ENCODE results near the gene ARID1A. TPM values are rescaled to one million over a fixed set of nuclear protein-coding genes. Genes with fewer than 3 reads are reported as not detected.

The ARID1A gene
- total RNA-seq, 1 donor from 2014 or later, result 70.0 TPM

- Mint-ChIP-seq H3K4me3 (ENCODE audit: unreplicated experiment) (no peak overlapping the region), H3K4me1 (ENCODE audit: unreplicated experiment) (peaks cover 19% of the 10 kb centered on the region), H3K36me3 (ENCODE audit: unreplicated experiment) (peaks cover 34% of the 10 kb centered on the region), H3K9me3 (ENCODE audit: unreplicated experiment) (no peaks in the 10 kb centered on the region), H3K27me3 (ENCODE audit: unreplicated experiment) (no peaks in the 10 kb centered on the region), H3K27ac (ENCODE audit: unreplicated experiment) (no peak overlapping the region)
- DNase-seq (ENCODE audit: extremely low spot score, unreplicated experiment), result no peak
- TF ChIP-seq, protein P1, sequence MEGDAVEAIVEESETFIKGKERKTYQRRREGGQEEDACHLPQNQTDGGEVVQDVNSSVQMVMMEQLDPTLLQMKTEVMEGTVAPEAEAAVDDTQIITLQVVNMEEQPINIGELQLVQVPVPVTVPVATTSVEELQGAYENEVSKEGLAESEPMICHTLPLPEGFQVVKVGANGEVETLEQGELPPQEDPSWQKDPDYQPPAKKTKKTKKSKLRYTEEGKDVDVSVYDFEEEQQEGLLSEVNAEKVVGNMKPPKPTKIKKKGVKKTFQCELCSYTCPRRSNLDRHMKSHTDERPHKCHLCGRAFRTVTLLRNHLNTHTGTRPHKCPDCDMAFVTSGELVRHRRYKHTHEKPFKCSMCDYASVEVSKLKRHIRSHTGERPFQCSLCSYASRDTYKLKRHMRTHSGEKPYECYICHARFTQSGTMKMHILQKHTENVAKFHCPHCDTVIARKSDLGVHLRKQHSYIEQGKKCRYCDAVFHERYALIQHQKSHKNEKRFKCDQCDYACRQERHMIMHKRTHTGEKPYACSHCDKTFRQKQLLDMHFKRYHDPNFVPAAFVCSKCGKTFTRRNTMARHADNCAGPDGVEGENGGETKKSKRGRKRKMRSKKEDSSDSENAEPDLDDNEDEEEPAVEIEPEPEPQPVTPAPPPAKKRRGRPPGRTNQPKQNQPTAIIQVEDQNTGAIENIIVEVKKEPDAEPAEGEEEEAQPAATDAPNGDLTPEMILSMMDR (IDR thresholded peaks at IDR 0.05), result no peak
Measured at GRCh38 chr1:26730695-26731094, 34.9 kb downstream of the ARID1A start.

DNA sequence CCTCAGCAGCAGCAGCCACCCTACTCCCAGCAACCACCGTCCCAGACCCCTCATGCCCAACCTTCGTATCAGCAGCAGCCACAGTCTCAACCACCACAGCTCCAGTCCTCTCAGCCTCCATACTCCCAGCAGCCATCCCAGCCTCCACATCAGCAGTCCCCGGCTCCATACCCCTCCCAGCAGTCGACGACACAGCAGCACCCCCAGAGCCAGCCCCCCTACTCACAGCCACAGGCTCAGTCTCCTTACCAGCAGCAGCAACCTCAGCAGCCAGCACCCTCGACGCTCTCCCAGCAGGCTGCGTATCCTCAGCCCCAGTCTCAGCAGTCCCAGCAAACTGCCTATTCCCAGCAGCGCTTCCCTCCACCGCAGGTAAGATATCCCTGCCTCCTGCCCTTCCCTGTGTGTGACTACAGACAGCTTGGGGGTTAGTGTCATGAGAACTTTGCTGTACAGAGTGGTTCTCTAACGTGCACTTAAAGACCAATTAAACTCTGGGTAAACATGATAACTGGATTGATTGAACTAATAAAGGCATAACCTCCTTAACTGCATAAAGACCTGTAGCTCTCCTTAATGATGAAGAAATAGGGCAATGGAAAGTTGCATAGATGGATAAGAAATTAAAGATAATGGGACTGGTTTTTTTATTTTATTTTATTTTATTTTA lies 35.6 kb downstream of the ARID1A start:
- no peaks in the 10 kb centered on the region for H3K9me3 Mint-ChIP-seq (ENCODE audit: unreplicated experiment)
- H3K27ac Mint-ChIP-seq (ENCODE audit: unreplicated experiment), result no peak overlapping the region
- DNase-seq (ENCODE audit: extremely low spot score, unreplicated experiment), result no peak
- H3K4me1 Mint-ChIP-seq (ENCODE audit: unreplicated experiment), result peaks cover 14% of the 10 kb centered on the region
- TF ChIP-seq, protein P1 (IDR thresholded peaks at IDR 0.05), result no peak
- H3K4me3 Mint-ChIP-seq (ENCODE audit: unreplicated experiment), result no peak overlapping the region
- no peaks in the 10 kb centered on the region for H3K27me3 Mint-ChIP-seq (ENCODE audit: unreplicated experiment)
- peaks cover 36% of the 10 kb centered on the region for H3K36me3 Mint-ChIP-seq (ENCODE audit: unreplicated experiment)

DNA sequence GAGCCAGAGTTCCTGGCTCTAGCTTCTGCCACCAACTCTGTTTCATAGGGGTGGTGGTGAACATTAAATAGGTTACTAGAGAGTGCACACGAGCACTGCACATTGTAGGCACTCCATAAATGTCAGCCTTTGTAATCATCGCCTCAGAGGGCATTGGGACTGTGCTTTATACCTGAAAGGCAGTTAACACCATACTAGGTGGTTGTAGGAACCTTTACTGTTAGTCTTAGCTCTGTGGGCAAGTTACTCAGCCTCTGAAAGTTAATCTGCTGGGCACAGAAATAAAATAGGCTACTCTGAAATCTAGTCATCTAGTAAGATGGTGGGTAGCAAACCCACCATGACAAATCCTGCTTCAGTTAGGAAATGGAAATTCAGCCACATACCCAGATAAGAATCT lies 37.6 kb downstream of the ARID1A start:
- TF ChIP-seq, protein P1 (IDR thresholded peaks at IDR 0.05), result no peak
- Mint-ChIP-seq H3K9me3 (ENCODE audit: unreplicated experiment) (no peaks in the 10 kb centered on the region), H3K27me3 (ENCODE audit: unreplicated experiment) (no peaks in the 10 kb centered on the region), H3K4me3 (ENCODE audit: unreplicated experiment) (no peak overlapping the region), H3K4me1 (ENCODE audit: unreplicated experiment) (peaks cover 3% of the 10 kb centered on the region), H3K36me3 (ENCODE audit: unreplicated experiment) (peaks cover 39% of the 10 kb centered on the region), H3K27ac (ENCODE audit: unreplicated experiment) (no peak overlapping the region)
- DNase-seq (ENCODE audit: extremely low spot score, unreplicated experiment), result no peak

GRCh38 chr1:26733982-26734381 lies 38.2 kb downstream of the ARID1A start:
- no peak for DNase-seq (ENCODE audit: extremely low spot score, unreplicated experiment)
- Mint-ChIP-seq H3K27me3 (ENCODE audit: unreplicated experiment) (no peaks in the 10 kb centered on the region), H3K4me3 (ENCODE audit: unreplicated experiment) (no peak overlapping the region), H3K9me3 (ENCODE audit: unreplicated experiment) (no peaks in the 10 kb centered on the region), H3K36me3 (ENCODE audit: unreplicated experiment) (peaks cover 39% of the 10 kb centered on the region), H3K4me1 (ENCODE audit: unreplicated experiment) (peaks cover 3% of the 10 kb centered on the region), H3K27ac (ENCODE audit: unreplicated experiment) (peak overlapping the region; percentile 19)
- TF ChIP-seq, protein P1 (IDR thresholded peaks at IDR 0.05), result no peak

- no peak overlapping the region for H3K27ac Mint-ChIP-seq (ENCODE audit: unreplicated experiment)
Measured at GRCh38 chr1:26734501-26735058, 38.8 kb downstream of the ARID1A start.

More at GRCh38 chr1:26734501-26735058, 38.8 kb downstream of the ARID1A start:
- no peaks in the 10 kb centered on the region for H3K27me3 Mint-ChIP-seq (ENCODE audit: unreplicated experiment)
- H3K4me1 Mint-ChIP-seq (ENCODE audit: unreplicated experiment), result peaks cover 3% of the 10 kb centered on the region
- TF ChIP-seq, protein P1 (IDR thresholded peaks at IDR 0.05), result no peak
- no peak for DNase-seq (ENCODE audit: extremely low spot score, unreplicated experiment)
- H3K4me3 Mint-ChIP-seq (ENCODE audit: unreplicated experiment), result no peak overlapping the region
- no peaks in the 10 kb centered on the region for H3K9me3 Mint-ChIP-seq (ENCODE audit: unreplicated experiment)
- H3K36me3 Mint-ChIP-seq (ENCODE audit: unreplicated experiment), result peaks cover 39% of the 10 kb centered on the region
